Measurements from ENCODE around the gene MYOD1. TPM values are rescaled to one million over a fixed set of nuclear protein-coding genes. Genes with fewer than 3 reads are reported as not detected.

MYOD1 gene
- total RNA-seq, 1 experiment from 2014 or later, result not detected

DNA sequence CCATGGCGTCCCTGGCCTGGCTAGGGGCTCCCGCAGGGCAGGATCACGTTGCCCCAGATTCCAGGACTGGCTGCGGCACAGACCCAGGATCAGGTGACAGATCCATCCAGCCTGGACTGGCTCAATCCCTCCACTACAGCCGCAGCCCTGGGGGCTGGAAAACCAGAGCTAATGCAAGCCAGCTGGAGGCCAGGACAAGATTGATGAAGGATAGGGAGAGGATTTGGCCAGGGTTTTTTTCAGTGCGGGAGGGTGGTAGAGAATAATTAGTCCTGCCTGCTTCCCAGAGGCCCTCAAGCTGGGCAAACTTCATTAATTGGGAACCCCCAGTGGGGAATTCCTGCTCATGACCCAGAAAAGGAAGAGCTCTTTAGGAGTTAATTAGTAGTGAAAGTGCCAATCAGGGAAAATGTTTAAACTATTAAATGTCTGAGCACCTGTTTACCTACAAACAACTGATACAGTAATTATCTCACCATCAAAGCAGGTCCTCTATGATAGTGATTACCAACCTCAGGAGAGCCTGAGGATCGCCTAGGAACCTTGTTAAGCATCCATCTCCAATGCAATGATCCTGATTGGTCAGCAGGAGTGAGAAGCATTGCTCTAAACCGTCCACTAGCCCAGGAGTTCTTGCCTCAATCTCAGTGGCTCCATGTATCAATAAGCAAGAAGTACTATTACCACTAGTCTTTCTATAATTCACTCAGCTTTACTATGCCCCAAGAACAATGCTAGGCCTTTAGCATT lies 33.0 kb upstream of the MYOD1 start:
- ATAC-seq (no peak), DNase-seq (no peak)
- TF ChIP-seq EZH2 (IDR thresholded peaks at IDR 0.05; ENCODE audit: low read length, unreplicated experiment) (no peak), EZH2phosphoT487 (IDR thresholded peaks at IDR 0.05; ENCODE audit: borderline replicate concordance, low read length) (no peak)
- TF ChIP-seq, protein P1, sequence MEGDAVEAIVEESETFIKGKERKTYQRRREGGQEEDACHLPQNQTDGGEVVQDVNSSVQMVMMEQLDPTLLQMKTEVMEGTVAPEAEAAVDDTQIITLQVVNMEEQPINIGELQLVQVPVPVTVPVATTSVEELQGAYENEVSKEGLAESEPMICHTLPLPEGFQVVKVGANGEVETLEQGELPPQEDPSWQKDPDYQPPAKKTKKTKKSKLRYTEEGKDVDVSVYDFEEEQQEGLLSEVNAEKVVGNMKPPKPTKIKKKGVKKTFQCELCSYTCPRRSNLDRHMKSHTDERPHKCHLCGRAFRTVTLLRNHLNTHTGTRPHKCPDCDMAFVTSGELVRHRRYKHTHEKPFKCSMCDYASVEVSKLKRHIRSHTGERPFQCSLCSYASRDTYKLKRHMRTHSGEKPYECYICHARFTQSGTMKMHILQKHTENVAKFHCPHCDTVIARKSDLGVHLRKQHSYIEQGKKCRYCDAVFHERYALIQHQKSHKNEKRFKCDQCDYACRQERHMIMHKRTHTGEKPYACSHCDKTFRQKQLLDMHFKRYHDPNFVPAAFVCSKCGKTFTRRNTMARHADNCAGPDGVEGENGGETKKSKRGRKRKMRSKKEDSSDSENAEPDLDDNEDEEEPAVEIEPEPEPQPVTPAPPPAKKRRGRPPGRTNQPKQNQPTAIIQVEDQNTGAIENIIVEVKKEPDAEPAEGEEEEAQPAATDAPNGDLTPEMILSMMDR (conservative IDR thresholded peaks at IDR 0.05; ENCODE audit: low read depth, low read length), result no peak
- Histone ChIP-seq H3K9ac (ENCODE audit: low read length) (no peak overlapping the region), H3F3A (ENCODE audit: low read length, unreplicated experiment) (no peaks in the 10 kb centered on the region), H3K79me2 (ENCODE audit: low read length) (no peaks in the 10 kb centered on the region), H3K27me3 (ENCODE audit: low read length) (peaks cover 30% of the 10 kb centered on the region), H3K9me3 (ENCODE audit: low read length) (no peaks in the 10 kb centered on the region), H3K27ac (ENCODE audit: low read length) (no peak overlapping the region), H3K4me3 (ENCODE audit: low read length) (no peak overlapping the region), H2AFZ (ENCODE audit: low read length) (no peak overlapping the region), H3K4me2 (ENCODE audit: low read length) (no peak overlapping the region), H3K36me3 (ENCODE audit: low read depth, low read length) (no peaks in the 10 kb centered on the region), H3K4me1 (ENCODE audit: insufficient read depth, low read length) (peaks cover 13% of the 10 kb centered on the region), H3K9me2 (replicated peaks; ENCODE audit: low read length) (no peaks in the 10 kb centered on the region), H4K20me1 (ENCODE audit: low read length) (no peaks in the 10 kb centered on the region)
- CTCF ChIA-PET, result no interaction called here
- BruUV-seq (replicated peaks), result no TSS peak
- POLR2A ChIA-PET (ENCODE audit: unreplicated experiment), result no interaction called here
- intact Hi-C loops (cut with micrococcal nuclease), result no loop called here

DNA sequence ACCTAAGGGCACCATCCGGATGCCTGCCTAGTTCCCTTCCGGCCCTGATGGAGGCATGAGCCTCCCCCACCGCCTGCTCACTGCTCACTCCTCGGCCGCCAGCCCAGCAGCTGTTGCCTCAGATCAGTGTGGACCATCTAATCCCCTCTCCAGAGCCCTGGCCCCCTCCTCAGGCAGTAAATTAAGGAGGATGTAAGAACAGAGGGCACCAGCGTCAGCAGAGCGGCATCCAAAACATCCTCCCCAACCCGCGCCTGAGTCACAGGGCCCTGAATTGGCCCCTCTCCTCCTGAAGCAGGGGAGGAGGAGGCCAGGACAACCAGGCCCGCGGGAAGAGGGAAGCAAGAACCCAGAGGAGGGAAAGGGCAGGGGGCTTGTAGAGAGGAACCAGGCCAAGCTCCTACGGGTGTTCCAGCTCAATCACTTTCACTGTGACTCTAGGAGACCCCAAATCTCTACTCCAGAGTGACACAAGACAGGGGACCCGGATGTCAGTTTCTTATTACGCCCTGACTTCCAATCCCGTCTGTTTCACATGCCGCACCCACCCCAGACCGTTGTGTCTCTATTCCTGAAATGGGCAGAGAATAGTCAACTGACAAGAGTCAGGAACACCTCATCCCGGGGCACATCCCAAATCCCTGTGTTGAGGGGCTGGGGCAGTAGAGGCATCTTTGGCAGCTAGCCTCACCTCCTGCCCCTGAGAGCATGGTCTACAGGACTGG lies 31.3 kb upstream of the MYOD1 start:
- Histone ChIP-seq H3K9me3 (ENCODE audit: low read length) (no peaks in the 10 kb centered on the region), H3K9ac (ENCODE audit: low read length) (no peak overlapping the region), H3K9me2 (replicated peaks; ENCODE audit: low read length) (no peaks in the 10 kb centered on the region), H3F3A (ENCODE audit: low read length, unreplicated experiment) (no peaks in the 10 kb centered on the region), H3K27me3 (ENCODE audit: low read length) (peaks cover 47% of the 10 kb centered on the region), H3K4me3 (ENCODE audit: low read length) (no peak overlapping the region), H3K79me2 (ENCODE audit: low read length) (no peaks in the 10 kb centered on the region), H2AFZ (ENCODE audit: low read length) (no peak overlapping the region), H3K36me3 (ENCODE audit: low read depth, low read length) (no peaks in the 10 kb centered on the region), H3K4me2 (ENCODE audit: low read length) (no peak overlapping the region), H4K20me1 (ENCODE audit: low read length) (no peaks in the 10 kb centered on the region), H3K27ac (ENCODE audit: low read length) (no peak overlapping the region), H3K4me1 (ENCODE audit: insufficient read depth, low read length) (peaks cover 11% of the 10 kb centered on the region)
- TF ChIP-seq EZH2phosphoT487 (IDR thresholded peaks at IDR 0.05; ENCODE audit: borderline replicate concordance, low read length) (no peak), EZH2 (IDR thresholded peaks at IDR 0.05; ENCODE audit: low read length, unreplicated experiment) (no peak)
- TF ChIP-seq, protein P1 (conservative IDR thresholded peaks at IDR 0.05; ENCODE audit: low read depth, low read length), result no peak
- ChIA-PET CTCF (no interaction called here), POLR2A (ENCODE audit: unreplicated experiment) (no interaction called here)
- DNase-seq, result no peak
- intact Hi-C loops (cut with micrococcal nuclease), result no loop called here
- BruUV-seq (replicated peaks), result no TSS peak
- no peak for ATAC-seq

DNA sequence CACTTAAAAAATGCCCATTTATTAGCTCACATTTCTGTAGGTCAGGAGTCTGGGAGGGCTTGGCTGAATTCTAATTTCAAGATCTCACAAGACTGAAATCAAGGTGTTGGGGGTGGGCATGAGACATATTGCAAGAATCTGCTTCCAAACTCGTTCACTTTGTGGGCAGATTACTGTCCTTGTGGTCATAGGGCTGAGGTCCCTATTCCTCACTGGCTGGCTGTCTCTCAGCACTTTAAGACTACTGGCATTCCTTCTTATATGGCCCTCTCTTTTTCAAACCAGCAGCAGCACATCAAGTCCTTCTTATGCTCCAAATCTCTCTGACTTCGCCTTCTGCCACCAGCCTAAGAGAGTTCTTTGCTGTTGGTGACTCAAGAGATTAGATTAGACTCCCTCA lies 27.8 kb upstream of the MYOD1 start:
- no peaks in the 10 kb centered on the region for H3K9me2 ChIP-seq (replicated peaks; ENCODE audit: low read length)
- H3K36me3 ChIP-seq (ENCODE audit: low read depth, low read length), result no peaks in the 10 kb centered on the region
- TF ChIP-seq, protein P1 (conservative IDR thresholded peaks at IDR 0.05; ENCODE audit: low read depth, low read length), result no peak
- TF ChIP-seq EZH2 (IDR thresholded peaks at IDR 0.05; ENCODE audit: low read length, unreplicated experiment) (no peak), EZH2phosphoT487 (IDR thresholded peaks at IDR 0.05; ENCODE audit: borderline replicate concordance, low read length) (no peak)
- no peak for ATAC-seq
- no peaks in the 10 kb centered on the region for H3K4me1 ChIP-seq (ENCODE audit: insufficient read depth, low read length)
- intact Hi-C loops (cut with micrococcal nuclease), result no loop called here
- no peaks in the 10 kb centered on the region for H3F3A ChIP-seq (ENCODE audit: low read length, unreplicated experiment)
- ChIA-PET CTCF (no interaction called here), POLR2A (ENCODE audit: unreplicated experiment) (no interaction called here)
- H3K9me3 ChIP-seq (ENCODE audit: low read length), result no peaks in the 10 kb centered on the region
- no peaks in the 10 kb centered on the region for H3K79me2 ChIP-seq (ENCODE audit: low read length)
- H2AFZ ChIP-seq (ENCODE audit: low read length), result no peak overlapping the region
- no peak overlapping the region for H3K9ac ChIP-seq (ENCODE audit: low read length)
- no TSS peak for BruUV-seq (replicated peaks)
- DNase-seq, result no peak
- no peak overlapping the region for H3K4me2 ChIP-seq (ENCODE audit: low read length)
- no peak overlapping the region for H3K27ac ChIP-seq (ENCODE audit: low read length)
- no peaks in the 10 kb centered on the region for H4K20me1 ChIP-seq (ENCODE audit: low read length)
- peaks cover 70% of the 10 kb centered on the region for H3K27me3 ChIP-seq (ENCODE audit: low read length)
- no peak overlapping the region for H3K4me3 ChIP-seq (ENCODE audit: low read length)

Data from PC-3 (cell line).